ENCODE measurements around the gene KRTAP5-4. TPM values are rescaled to one million over a fixed set of nuclear protein-coding genes. Genes with fewer than 3 reads are reported as not detected.

KRTAP5-4 gene
- polyA plus RNA-seq, 1 experiment: not detected

GRCh38 chr11:1654388-1655167 is 32.6 kb upstream of the KRTAP5-4 start:
- DNase-seq (ENCODE audit: low read depth): no peak
- CTCF ChIA-PET: interaction anchor here (0.5 to 6.2 kb wide), 7 partner anchors 15 to 496 kb away, joined by 3 to 70 read pairs (median 41); partner anchors contain the start of gene SYT8
- TF ChIP-seq CTCF (IDR thresholded peaks at IDR 0.05; ENCODE audit: insufficient read depth, low read depth, low read length): no peak

GRCh38 chr11:1653541-1654387 is 31.8 kb upstream of the KRTAP5-4 start:
- peaks cover 6% of the 10 kb centered on the region for H3K27me3 ChIP-seq (ENCODE audit: control insufficient read depth, insufficient read depth, low read length)
- ChIA-PET CTCF (interaction anchor here (0.5 to 6.2 kb wide), 23 partner anchors 8 to 733 kb away, joined by 3 to 70 read pairs (median 6); partner anchors contain the start of gene SYT8), POLR2A (no interaction called here)
- H3K36me3 ChIP-seq (ENCODE audit: control insufficient read depth, insufficient read depth, low read length): no peaks in the 10 kb centered on the region
- no peak overlapping the region for H3K4me3 ChIP-seq (ENCODE audit: low read depth, low read length)
- TF ChIP-seq CTCF (IDR thresholded peaks at IDR 0.05; ENCODE audit: insufficient read depth, low read depth, low read length): no peak
- DNase-seq (ENCODE audit: low read depth): no peak

More at GRCh38 chr11:1654388-1655167, 32.6 kb upstream of the KRTAP5-4 start:
- Histone ChIP-seq H3K27me3 (ENCODE audit: control insufficient read depth, insufficient read depth, low read length) (peaks cover 6% of the 10 kb centered on the region), H3K36me3 (ENCODE audit: control insufficient read depth, insufficient read depth, low read length) (no peaks in the 10 kb centered on the region), H3K4me3 (ENCODE audit: low read depth, low read length) (no peak overlapping the region)
- POLR2A ChIA-PET: no interaction called here

GRCh38 chr11:1652771-1653540 is 31.0 kb upstream of the KRTAP5-4 start:
- H3K36me3 ChIP-seq (ENCODE audit: control insufficient read depth, insufficient read depth, low read length): no peaks in the 10 kb centered on the region
- ChIA-PET POLR2A (no interaction called here), CTCF (interaction anchor here (0.6 to 6.2 kb wide), 51 partner anchors 8 to 855 kb away, joined by 3 to 70 read pairs (median 5); partner anchors contain the start of genes KRTAP5-5 and SYT8)
- no peak for DNase-seq (ENCODE audit: low read depth)
- peak; percentile 96 for TF ChIP-seq CTCF (IDR thresholded peaks at IDR 0.05; ENCODE audit: insufficient read depth, low read depth, low read length)
- peaks cover 6% of the 10 kb centered on the region for H3K27me3 ChIP-seq (ENCODE audit: control insufficient read depth, insufficient read depth, low read length)
- H3K4me3 ChIP-seq (ENCODE audit: low read depth, low read length): no peak overlapping the region

GRCh38 chr11:1652442-1652770 is 30.5 kb upstream of the KRTAP5-4 start:
- Histone ChIP-seq H3K4me3 (ENCODE audit: low read depth, low read length) (no peak overlapping the region), H3K27me3 (ENCODE audit: control insufficient read depth, insufficient read depth, low read length) (peaks cover 6% of the 10 kb centered on the region), H3K36me3 (ENCODE audit: control insufficient read depth, insufficient read depth, low read length) (no peaks in the 10 kb centered on the region)
- ChIA-PET POLR2A (no interaction called here), CTCF (interaction anchor here (0.6 to 6.2 kb wide), 48 partner anchors 8 to 856 kb away, joined by 3 to 70 read pairs (median 5); partner anchors contain the start of genes KRTAP5-5 and SYT8)
- no peak for DNase-seq (ENCODE audit: low read depth)
- no peak for TF ChIP-seq CTCF (IDR thresholded peaks at IDR 0.05; ENCODE audit: insufficient read depth, low read depth, low read length)

All from BJ (cell line).